ENCODE results near the gene EMC10.
A peak's percentile ranks its signal among the peaks of the same experiment; 100 is the strongest.
"Not testable (repeated sequence)": the region's sequence is repeated elsewhere in the genome, so short reads cannot be mapped to it uniquely, and the experiment has no call there.

The EMC10 gene

GRCh38 chr19:50453243-50453642, 23.1 kb upstream of the EMC10 start:
- no peak for DNase-seq

GRCh38 chr19:50455992-50456391, 20.3 kb upstream of the EMC10 start:
- DNase-seq, result no peak

DNA sequence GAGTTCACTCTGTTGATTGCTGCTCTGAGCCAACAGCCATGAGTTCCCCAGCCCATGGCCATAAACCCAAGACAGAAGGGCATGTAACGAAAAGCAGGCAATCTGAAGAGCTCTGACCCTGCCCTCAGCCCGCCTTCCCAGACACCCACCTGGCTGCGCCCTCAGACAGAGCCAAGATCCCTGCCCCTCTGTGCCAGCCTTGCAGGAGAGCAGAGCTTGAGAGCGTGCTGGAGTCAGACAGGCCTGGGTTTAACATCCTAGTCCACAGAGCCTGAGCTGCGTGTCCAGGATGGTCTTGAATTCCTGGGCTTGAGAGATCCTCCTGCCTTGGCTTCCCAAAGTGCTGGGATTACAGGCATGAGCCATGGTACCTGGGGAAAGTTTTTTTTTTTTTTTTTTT, 19.0 kb upstream of the EMC10 start:
- no peak for DNase-seq

DNA sequence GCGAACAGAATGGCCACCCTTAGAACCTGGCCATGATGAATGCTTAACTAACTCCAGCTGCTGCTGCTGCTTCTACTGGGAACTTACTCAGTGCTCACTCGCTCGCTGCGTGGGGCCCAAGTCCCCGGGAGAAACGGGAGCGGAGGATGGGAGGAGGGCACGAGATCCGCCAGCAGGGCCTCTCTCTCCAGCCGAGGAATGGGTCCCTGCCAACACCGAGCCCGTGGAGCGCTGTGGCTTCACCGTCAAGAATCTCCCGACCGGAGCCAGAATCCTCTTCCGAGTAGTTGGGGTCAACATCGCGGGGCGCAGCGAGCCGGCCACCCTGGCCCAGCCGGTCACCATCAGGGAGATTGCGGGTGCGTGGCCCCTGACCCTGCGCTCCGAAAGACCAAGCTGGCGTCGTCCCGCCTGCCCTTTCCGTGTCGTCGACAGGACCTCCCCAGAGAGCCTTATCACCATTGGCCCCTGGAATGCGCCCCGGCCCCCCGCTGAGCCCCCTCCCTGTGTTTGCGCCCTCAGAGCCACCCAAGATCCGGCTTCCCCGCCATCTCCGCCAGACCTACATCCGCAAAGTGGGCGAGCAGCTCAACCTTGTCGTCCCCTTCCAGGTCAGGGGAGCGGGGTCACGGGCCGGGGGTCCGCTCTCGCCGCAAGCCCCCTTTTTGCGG, 17.8 kb upstream of the EMC10 start:
- no peak for DNase-seq

GRCh38 chr19:50459067-50459456, 17.2 kb upstream of the EMC10 start:
- no peak for DNase-seq

DNA sequence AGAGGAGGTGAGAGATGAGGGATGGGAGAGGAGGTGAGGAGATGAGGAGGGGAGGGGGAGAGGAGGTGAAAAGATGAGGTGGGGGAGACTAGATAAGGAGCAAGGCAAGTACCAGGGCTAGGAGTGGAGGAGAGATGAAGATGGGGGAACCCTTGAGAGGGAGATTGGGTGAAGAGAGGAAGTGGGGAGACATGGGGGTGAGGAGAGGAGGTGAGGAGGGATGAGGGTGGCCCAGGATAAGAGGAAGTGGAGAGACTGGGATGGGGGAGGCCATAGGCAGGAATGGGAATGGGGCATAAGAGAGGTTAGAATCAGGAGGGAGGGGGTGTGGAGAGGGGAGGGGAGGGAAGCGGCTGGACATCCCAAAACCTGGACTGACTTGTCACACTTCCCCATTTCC, 16.7 kb upstream of the EMC10 start:
- no peak for DNase-seq

DNA sequence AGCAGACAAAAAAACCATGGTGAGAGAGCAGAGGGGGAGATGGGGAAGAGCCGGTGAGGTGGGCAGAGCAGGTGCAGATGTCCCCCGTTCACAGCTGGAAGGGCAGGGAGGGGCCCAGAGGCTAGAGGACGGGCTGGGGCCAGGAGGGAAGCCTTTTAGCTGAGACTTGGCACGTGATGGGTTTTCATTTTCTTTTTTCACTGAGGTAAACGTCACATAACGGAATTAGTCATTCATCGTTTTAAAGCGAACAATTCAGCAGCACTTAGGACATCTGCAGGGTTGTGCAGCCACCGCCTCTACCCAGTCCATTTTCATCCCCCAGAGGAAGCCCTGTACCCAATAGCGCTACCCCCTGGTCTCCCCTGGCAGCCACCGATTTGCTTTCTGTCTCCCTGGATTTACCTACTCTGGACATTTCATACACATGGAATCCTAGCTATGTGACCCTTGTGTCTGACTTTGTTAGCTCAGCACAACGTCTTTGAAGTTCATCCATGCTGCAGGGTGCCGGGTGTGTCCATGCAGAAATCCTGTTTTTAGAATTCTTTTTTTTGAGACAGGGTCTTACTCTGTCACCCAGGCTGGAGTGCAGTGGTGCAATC, 16.0 kb upstream of the EMC10 start:
- DNase-seq, result no peak

DNA sequence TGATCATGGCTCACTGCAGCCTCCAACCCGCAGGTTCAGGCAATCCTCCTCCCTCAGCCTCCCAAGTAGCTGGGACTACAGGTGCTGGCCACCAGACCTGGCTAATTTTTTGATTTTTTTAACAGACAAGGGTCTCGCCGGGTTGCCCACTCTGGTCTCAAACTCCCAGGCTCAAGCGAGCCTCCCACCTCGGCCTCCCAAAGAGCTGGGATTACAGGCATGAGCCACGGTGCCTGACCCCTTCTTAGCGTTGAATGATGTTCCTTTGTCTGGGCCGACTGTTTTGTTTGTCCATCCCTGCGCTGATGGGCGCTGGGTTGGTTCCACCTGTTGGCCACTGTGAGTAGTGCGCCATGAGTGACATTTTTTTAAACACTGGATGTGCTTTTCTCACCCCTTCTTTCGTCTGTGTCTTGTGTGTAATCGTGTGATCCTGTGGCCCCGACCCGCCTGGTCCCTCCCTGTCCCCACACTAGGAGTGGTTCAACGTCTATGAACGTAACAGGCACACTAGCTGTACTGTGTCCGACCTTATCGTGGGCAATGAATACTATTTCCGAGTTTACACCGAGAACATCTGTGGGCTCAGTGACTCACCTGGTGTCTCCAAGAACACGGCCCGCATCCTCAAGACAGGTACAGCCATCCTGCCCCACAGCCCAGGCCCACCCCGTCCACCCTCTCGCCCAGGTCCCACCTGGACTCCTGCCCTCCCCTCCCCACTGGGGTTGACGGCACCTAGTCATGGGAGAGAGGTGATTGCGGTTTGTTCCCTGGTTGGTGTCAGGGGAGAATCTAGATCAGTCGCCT, 15.0 kb upstream of the EMC10 start:
- peak; percentile 55 for DNase-seq

DNA sequence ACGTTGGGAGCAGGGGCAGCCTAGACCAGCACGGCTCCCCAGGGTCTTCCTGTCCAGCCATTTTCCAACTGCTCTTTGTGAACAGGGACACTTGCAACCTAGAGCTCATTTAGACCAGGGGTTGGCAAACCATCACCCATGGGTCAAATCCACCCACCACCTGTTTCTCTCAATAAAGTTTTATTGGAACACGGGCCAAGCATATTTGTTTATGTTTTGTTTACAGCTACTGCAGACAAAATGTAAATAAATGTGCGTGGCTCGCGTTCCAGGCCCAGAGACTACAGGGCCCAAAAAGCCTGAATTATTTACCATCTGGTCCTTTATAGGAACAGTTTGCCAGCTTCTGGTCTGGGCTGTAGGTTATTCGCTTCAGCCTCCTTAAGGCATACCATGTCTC, 13.3 kb upstream of the EMC10 start:
- no peak for DNase-seq

GRCh38 chr19:50464348-50464747, 12.0 kb upstream of the EMC10 start:
- DNase-seq, result no peak

GRCh38 chr19:50465000-50465399, 11.3 kb upstream of the EMC10 start:
- no peak for DNase-seq

DNA sequence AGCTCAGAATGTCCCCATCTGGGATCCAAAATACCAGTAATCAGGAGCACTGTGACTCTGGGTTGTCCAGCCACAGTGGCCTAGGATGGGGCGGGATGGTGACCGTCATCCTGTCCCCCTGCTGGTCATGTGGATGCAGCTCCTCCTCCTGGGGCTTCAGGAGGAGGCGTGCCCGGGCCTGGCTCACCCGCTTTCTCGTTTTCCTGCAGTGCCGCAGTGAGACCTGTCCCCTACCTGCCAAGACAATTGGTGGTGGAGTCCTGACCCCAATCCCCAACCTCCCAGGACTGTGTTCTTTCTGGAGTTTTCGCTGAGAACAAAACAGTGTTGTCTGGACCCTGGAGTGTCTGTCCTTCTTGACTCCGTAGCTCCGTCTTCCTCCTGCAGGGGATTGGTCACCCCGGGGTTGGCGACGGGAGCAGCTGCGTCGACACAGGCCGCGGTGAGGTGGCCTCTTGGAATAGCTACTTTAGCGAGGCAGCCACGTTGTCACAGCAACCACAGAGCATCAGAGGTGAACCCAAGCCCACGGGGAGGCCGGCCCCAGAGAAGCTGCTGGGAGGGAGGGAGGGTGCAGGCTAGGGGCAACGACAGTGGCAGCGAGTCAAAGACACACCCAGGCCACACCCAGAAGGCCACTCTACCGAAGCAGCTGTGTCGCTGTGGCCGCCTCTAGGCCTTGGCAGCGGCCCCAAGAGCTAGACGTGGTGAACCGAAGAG, 10.2 kb upstream of the EMC10 start:
- DNase-seq, result no peak

- no peak for DNase-seq
These were observed 9.6 kb upstream of the EMC10 start for GRCh38 chr19:50466706-50467039.

GRCh38 chr19:50467566-50467965, 8.7 kb upstream of the EMC10 start:
- DNase-seq, result no peak

- DNase-seq, result no peak
These were observed 7.5 kb upstream of the EMC10 start for GRCh38 chr19:50468818-50469217.

GRCh38 chr19:50473336-50473735, 3.0 kb upstream of the EMC10 start:
- DNase-seq, result not testable (repeated sequence)

DNA sequence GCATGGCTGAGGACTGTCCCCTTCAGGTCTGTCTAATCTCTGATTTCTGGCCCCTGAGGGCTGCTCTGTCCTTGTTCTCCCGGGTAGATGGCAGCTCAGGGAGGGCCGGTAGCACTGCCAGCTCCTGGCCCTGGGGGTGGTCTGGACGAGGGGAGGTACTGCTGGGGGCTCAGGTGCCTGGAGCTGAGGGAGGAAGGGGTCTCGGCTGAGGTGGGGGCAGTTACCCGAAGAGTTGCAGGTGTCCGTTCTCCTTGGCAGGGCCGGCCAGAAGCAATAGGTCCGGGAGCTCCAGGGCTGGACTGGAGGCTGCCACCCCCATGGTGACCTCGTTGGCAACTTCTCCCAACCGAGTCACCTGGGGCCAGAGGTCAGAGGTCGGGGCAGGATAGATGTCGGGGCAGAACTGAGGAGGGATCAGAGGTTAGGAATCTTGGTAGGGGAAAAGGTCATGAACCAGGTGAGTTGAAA, 1.2 kb upstream of the EMC10 start:
- DNase-seq, result no peak

- no peak for DNase-seq
These were observed 527 bp upstream of the EMC10 start for GRCh38 chr19:50475736-50476223.

DNA sequence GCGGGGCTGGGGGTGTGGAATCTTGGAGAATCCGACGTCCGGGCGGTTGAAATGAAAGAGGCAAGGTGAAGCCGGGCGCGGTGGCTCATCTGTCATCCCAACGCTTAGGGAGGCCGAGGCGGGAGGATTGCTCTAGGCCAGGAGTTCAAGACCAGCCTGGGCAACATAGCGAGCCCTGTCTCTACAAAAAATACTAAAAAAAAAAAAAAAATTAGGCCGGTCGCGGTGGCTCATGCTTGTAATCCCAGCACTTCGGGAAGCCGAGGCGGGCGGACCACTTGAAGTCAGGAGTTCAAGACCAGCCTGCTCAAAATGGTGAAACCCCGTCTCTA, 566 bp downstream of the EMC10 start:
- DNase-seq, result no peak

- DNase-seq, result no peak
These were observed 1.6 kb downstream of the EMC10 start for GRCh38 chr19:50477751-50478515.

- DNase-seq, result peak; percentile 30
These were observed 2.8 kb downstream of the EMC10 start for GRCh38 chr19:50478901-50479715.

DNA sequence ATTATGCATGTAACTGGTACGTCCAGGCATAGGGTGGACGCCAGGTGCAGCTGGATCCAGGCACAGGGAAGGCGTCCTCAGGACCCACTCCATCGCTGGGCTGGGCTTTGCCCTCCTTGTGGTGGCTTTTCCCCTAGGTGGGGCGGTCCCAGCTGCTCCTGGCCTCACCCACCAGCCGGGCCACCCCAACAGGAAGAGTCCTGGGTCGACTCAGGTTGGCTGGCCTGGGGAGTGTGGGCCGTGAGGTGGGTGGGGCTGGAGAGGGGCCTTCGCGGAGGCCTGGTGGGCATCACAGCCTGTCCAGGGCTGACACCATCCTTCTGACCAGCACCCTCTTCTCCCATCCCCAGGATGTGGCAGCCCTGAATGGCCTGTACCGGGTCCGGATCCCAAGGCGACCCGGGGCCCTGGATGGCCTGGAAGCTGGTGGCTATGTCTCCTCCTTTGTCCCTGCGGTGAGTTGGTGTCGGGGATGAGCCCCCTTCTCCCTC, 3.5 kb downstream of the EMC10 start:
- no peak for DNase-seq

All from stimulated activated CD4-positive, alpha-beta T cell treated with anti-CD3 and anti-CD28 coated beads, Interleukin-4, amount 100 ng/mL, for 1 hour (primary cell).